GM10266 (cell line): ENCODE data around the gene ACSF3.

Experiments
- DNase-seq: peaks from one replicate; pipeline ENCODE4 v3.0.0; 2012; ENCODE audit errors: extremely low spot score
- TF ChIP-seq, protein P1 (sequence below): IDR thresholded peaks from 2 replicates; pipeline ENCODE4 v1.5.1; 2012; ENCODE audit warnings: mild to moderate bottlenecking, low read depth; ENCODE audit not compliant: control insufficient read depth, insufficient read depth; ENCODE audit errors: missing control alignments

The ACSF3 gene

DNA sequence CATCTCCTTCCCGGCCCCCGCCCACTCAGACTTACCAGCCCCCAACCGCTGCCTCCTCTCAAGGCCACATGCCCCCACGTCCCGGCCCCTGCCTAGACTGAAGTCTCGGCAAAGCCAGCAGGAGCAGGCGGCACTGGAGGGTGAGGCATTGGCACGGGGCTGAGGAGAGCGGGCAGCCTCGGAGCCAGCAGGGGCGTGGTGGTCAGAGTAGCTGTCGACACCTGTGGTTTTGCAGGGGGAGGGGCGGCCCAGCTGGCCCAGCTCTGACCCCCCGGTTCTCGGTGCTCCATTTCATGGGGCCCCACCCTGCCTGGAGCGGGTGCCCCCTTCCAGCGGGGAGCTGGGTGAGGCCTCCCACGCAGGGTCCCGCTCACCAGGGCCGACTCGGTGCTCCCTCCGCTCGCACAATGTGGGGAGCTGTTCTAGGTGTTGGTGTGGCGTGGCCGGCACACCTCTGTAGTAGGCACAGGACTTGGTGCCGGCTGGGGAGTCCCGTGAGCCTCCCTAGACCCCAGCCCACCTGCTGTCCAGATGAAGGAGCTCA, 82.6 kb downstream of the ACSF3 start:
- no peak for DNase-seq
- TF ChIP-seq, protein P1, sequence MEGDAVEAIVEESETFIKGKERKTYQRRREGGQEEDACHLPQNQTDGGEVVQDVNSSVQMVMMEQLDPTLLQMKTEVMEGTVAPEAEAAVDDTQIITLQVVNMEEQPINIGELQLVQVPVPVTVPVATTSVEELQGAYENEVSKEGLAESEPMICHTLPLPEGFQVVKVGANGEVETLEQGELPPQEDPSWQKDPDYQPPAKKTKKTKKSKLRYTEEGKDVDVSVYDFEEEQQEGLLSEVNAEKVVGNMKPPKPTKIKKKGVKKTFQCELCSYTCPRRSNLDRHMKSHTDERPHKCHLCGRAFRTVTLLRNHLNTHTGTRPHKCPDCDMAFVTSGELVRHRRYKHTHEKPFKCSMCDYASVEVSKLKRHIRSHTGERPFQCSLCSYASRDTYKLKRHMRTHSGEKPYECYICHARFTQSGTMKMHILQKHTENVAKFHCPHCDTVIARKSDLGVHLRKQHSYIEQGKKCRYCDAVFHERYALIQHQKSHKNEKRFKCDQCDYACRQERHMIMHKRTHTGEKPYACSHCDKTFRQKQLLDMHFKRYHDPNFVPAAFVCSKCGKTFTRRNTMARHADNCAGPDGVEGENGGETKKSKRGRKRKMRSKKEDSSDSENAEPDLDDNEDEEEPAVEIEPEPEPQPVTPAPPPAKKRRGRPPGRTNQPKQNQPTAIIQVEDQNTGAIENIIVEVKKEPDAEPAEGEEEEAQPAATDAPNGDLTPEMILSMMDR: no peak

DNA sequence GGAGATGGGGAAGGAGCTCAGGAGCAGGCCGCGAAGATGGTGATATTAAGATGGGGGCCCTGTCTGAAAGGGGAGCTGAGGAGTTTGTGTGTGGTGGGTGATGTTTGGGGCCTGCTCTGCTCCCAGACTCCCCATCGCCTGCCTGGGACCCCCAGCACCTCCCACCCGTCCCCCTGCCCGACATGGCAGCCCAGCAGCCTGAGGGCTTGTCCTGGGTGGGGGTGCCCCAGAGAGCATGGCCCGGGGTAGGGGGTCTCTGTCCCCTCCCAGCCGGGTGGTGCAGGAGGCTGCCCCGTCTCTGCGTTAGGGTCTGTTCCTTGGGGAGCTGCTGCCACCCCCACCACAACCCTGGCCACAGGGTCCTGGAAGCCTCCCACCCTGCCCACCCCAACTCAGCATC, 83.1 kb downstream of the ACSF3 start:
- TF ChIP-seq, protein P1: no peak
- no peak for DNase-seq

DNA sequence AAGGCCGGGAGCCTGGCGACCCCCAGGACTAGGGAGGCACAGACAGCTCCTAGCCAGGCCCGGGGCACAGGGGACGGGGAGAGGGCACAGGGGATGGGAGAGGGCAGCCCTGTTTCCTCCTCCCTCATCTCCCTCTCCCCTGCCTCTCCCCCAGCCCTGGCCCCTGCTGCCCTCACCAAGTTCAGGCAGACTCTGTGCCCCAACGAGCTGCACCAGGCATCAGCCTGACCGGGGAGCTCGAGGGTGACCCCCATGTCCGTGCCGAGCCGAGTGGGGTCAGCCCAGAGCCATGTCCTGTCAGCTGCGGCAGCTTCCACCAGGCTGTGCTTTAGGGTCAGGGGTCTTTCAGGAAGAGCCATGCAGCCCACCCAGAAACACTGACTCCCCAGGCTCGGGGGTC, 83.8 kb downstream of the ACSF3 start:
- DNase-seq: no peak
- TF ChIP-seq, protein P1: no peak

DNA sequence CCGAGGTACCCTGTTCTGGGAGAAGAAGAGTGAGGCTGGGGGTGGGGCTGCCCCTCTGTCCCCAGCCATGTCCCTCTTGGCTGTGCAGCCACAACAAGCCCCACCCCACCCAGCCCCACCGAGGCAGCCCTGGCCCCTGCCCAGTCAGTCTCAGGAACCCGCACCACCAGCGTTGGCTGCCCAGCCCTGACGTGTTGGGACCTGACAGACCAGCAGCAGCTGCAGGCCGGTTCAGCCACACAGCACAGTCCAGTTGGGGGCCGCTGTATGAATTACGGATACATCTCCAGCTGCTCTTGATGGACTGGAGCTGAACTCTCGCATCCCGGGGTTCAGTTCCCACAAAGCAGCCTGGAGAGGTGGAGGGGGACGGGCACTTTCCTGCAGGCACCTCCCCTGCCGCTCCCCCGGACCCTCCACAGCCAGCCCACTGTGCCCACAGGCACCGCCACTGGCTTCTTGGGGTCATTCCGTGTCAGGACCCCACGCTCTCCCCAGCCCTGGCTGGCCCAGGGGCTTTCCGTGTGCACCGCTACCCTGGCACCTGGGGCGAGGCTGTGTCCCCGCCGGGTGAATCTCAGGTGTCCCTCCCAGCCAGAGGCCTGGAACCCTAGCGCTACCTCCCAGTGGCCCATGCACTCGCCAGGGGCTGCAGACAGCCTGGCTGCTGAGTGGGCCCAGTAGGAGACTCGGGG, 84.9 kb downstream of the ACSF3 start:
- DNase-seq: no peak
- TF ChIP-seq, protein P1: no peak

DNA sequence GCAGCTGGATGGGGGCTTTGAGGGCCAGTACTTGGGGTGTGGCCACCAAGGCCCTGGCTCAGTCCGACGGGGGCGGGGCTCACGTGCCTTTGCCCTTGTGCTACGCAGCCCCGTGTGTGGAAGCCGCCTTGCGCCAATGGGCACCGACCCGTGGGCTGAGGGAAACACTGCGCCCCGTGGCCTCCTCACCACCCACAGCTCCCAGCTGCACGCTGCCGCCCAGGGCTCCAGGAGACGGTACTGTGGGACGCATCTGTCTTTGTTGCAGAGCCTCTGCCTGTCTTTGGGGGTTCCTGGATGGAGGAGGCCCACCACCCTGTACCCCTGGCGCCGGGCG, 85.5 kb downstream of the ACSF3 start:
- TF ChIP-seq, protein P1: no peak
- DNase-seq: no peak

DNA sequence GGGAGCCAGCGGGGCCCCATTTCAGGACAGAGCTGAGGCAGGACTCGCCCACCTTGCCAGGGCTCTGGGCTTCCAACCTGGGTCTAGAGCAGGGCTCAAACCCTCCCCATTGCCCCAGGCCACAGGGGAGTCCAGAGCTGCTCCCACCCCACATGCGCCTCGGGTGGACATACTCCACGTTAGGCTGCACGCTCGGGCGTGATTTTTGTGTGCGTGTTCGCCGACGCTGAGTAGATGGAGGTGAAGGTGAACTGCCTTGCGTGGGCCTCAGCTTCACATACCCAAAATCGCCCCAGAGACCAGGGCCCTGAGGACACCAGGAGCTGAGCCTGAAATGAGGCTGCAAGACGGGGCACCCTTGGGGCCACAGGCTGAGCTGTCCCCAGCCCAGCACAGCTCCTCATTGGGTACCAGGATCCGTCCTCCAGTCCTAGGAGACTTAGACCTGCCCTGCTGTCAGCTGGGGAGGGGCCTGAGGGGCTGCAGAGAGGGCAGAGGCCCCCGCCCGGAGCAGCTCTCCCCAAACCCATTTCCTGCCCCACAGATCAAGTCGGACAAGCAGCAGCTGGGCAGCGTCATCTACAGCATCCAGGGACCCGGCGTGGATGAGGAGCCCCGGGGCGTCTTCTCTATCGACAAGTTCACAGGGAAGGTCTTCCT, 86.1 kb downstream of the ACSF3 start:
- TF ChIP-seq, protein P1: no peak
- no peak for DNase-seq

DNA sequence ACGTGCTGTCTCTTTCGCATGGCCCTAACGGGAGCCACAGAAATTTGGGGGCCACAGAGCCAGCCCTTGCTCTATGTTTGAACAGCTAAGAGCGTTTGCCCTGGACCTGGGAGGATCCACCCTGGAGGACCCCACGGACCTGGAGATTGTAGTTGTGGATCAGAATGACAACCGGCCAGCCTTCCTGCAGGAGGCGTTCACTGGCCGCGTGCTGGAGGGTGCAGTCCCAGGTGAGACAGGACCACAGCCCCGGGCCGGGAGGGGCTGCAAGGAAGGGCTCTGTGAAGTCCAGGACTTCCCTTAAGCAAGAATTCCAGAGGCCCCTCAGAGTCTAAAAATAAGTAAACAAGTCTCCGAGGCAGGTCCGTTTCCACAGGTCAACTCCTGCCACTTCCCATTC, 89.8 kb downstream of the ACSF3 start:
- DNase-seq: no peak
- TF ChIP-seq, protein P1: no peak
